HFF-Myc (cell line): Measurements from ENCODE around the gene KRT84.
"Not testable (repeated sequence)": the region's sequence is repeated elsewhere in the genome, so short reads cannot be mapped to it uniquely, and the experiment has no call there.

ENCODE experiments used
- DNase-seq: peaks from one replicate; pipeline ENCODE4 v3.0.0-alpha.2; 2011; ENCODE audit warnings: low read depth; ENCODE audit errors: extremely low read depth
- H3K4me3 ChIP-seq: replicated peaks from 2 replicates; pipeline ENCODE4 v1.5.1; 2011; ENCODE audit warnings: low read depth, mild to moderate bottlenecking, control low read depth, low read length
- TF ChIP-seq, protein P1 (sequence below): IDR thresholded peaks from 2 replicates; pipeline ENCODE4 v1.5.1; 2012; ENCODE audit warnings: mild to moderate bottlenecking, low read depth, low read length, control low read depth; ENCODE audit errors: missing control alignments

The KRT84 gene

DNA sequence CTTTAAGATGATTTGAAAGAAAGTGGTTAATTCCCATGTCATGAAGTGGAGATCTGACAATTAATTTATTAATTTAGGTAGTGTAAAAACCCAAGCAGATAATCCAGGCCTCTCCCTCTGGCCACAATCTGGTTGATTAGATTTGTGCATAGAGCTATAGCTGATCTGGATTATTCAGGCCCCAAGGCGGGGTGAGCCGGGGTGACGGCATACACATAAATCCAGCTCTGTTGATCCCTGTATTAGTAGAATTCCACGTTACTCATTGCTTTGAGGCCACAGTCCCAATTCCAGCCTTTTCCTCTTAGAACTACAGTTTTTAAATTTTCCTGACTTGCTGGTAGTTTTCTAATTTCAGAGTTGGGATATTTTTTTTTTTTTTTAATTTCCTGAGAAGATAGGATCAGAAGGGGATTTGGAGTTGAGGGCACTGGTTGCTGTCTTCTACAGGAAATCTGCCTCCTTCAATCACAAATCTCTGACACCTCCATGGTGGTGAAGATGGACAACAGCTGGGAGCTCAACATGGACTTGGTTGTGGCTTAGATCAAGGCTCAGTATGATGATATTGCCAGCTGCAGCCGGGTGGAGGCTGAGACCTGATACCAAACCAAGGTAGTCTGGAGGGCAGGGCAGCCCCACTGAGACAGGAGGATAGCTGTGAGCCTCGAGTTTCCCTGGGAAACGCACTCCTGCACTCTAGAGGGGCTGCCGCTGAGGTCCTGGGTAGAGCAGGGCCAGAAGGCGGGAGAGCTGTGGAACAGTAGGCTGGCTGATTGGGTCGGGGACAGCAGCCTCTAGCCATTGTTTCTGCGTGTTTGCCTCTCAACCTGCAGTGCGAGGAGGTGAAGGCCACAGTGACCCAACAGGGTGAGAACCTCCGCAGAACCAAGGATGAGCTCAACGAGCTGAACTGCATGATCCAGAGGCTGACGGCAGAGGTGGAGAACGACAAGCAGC, 37.6 kb downstream of the KRT84 start:
- TF ChIP-seq, protein P1, sequence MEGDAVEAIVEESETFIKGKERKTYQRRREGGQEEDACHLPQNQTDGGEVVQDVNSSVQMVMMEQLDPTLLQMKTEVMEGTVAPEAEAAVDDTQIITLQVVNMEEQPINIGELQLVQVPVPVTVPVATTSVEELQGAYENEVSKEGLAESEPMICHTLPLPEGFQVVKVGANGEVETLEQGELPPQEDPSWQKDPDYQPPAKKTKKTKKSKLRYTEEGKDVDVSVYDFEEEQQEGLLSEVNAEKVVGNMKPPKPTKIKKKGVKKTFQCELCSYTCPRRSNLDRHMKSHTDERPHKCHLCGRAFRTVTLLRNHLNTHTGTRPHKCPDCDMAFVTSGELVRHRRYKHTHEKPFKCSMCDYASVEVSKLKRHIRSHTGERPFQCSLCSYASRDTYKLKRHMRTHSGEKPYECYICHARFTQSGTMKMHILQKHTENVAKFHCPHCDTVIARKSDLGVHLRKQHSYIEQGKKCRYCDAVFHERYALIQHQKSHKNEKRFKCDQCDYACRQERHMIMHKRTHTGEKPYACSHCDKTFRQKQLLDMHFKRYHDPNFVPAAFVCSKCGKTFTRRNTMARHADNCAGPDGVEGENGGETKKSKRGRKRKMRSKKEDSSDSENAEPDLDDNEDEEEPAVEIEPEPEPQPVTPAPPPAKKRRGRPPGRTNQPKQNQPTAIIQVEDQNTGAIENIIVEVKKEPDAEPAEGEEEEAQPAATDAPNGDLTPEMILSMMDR = no peak
- no peak for DNase-seq
- H3K4me3 ChIP-seq = no peak overlapping the region

DNA sequence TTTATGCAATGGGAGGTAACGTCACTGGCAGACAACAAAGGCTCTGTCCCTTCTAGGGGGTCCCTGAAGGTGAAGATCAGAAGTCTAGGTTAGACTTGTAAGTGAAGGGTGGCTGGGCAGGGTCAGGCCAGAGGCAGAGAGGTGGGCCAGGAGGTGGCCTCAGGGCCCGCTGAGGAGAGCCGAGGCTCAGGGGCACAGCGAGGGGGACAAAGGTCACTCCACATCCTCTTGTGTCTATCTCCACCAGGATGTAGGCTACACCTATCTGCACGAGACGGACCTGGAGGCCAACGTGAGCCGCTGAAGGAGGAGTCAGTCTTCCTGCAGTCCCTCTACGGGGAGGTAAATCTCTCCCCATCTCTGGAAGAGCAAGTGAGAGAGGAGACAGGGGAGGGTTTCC, 38.4 kb downstream of the KRT84 start:
- TF ChIP-seq, protein P1 = no peak
- no peak overlapping the region for H3K4me3 ChIP-seq
- DNase-seq = no peak

DNA sequence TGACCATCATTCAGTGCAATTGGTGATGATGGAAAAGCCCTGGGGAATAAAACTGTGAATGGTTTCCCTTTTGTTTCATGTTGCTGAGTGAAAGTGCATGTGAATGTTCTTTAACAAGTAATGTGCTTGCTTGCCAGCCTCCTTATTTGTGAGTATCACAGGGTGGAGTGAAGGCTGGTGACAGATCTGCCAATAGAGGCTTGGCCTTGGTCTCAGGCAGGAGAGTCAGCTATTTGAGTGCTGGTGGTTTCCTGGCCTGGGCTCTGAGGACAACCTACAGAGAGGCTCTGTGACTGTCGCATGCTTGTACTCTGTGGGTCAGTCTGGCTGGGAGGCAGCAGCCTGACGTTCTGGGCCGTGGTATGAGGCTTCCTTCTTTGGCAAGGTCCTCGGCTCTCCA, 38.9 kb downstream of the KRT84 start:
- no peak for DNase-seq
- H3K4me3 ChIP-seq = no peak overlapping the region
- TF ChIP-seq, protein P1 = no peak

DNA sequence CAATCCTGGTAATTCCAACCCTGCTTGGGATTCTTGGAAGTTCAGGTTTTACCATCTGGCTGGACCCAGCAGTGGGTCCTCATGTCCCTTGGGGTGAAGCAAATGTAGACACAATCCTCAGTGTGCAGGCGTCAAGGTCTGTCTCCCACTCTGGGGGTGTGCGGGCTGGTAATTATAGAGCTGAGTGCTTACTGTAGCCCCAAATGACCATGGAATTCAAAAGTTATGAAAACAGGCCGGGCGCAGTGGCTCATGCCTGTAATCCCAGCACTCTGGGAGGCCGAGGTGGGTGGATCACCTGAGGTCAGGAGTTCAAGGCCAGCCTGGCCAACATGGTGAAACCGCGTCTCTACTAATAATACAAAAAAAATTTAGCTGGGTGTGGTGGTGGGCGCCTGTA, 40.4 kb downstream of the KRT84 start:
- not testable (repeated sequence) for H3K4me3 ChIP-seq

DNA sequence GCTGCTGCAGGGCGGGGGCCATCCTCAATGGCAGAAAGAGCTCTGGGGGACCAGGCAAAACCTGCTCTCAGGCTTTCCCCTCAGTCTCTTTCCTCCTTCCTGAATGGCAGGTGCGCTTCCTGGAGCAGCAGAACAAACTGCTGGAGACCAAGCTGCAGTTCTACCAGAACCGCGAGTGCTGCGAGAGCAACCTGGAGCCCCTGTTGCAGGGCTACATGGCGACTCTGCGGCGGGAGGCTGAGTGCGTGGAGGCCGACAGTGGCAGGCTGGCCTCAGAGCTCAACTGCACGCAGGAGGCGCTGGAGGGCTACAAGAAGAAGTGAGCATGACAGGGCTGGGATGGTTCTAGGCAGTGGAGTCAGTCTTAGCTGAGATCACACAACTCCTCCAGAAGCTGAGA, 41.3 kb downstream of the KRT84 start:
- no peak overlapping the region for H3K4me3 ChIP-seq
- DNase-seq = no peak
- TF ChIP-seq, protein P1 = no peak

More for the DNA sequence above, 40.4 kb downstream of the KRT84 start:
- not testable (repeated sequence) for DNase-seq

DNA sequence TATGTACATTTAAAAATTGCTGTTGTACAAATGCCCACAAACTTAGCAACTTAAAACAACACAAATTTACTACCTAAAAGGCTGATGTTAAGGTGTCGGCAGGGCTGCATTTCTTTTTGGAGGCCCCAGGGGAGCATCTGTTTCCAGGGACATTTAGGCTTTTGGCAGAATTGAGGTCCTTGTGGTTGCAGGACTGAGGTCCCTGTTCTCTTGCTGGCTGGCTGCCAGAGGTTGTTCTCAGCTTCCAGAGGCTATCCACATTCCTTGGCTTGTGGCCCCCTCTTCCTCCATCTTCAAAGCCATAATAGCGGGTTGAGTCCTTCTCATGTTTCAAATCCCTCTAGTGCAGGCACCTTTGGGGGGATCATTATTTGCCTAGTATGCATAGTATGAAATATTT, 41.9 kb downstream of the KRT84 start:
- DNase-seq = no peak
- TF ChIP-seq, protein P1 = no peak
- H3K4me3 ChIP-seq = no peak overlapping the region

DNA sequence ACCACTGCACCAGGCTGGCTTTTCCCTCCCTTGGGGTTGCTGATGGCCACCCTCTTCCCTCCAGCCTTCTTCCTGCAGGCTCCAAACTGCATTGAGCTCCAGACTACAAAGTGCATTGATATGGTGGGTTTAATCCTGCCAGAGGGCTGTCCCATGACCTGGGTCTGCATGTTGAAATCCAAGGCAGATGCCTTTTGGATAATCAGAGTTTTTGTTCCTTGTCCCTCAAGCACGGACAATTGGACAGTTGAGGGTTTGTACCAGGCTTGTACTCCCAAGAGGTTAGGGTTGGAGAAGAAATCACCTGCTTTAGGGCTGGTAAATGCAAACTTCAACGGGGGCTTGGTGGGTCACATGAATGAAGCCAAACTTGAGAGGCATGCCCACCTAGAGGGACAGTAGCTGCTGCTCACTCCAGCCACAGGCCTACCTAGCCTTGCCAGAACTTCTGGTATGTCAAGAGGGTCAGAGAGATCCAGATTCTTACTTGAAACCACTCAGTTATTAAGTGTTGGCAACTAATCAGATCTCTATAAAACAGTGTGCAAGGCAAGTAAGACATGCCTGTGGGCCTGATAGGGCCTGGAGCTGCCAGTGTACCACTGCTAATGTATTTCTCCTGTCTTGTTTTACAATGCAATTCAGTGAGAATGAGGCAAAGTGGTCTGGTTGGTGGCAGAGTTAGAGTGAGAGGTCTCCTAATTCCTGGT, 42.5 kb downstream of the KRT84 start:
- H3K4me3 ChIP-seq = no peak overlapping the region
- DNase-seq = no peak
- TF ChIP-seq, protein P1 = no peak
